Ascending aorta (tissue), 2 donors: ENCODE data around the gene MPI. TPM values are rescaled to one million over a fixed set of nuclear protein-coding genes. Genes with fewer than 3 reads are reported as not detected.

Experiments
- DNase-seq, 2 donors: peaks; one replicate each; pipeline ENCODE4 v3.0.0-alpha.2; 2019; ENCODE audit warnings: low spot score in 2 of 2
- H3K27ac ChIP-seq, 2 donors: fragments of 200-600 bp; sonication (generic); one replicate each; pipeline ENCODE4 v1.5.1; 2016 to 2017; ENCODE audit warnings: mild to moderate bottlenecking in 1 of 2
- H3K27me3 ChIP-seq: fragments of 200-600 bp; sonication (generic); one replicate; pipeline ENCODE4 v1.5.1; 2017
- H3K36me3 ChIP-seq, 2 donors: fragments of 200-600 bp; sonication (generic); one replicate each; pipeline ENCODE4 v1.5.1; 2016
- H3K4me1 ChIP-seq, 2 donors: fragments of 200-600 bp; sonication (generic); one replicate each; pipeline ENCODE4 v1.5.1; 2016 to 2017; ENCODE audit warnings: mild to moderate bottlenecking in 1 of 2
- H3K4me3 ChIP-seq, 2 donors: fragments of 200-600 bp; sonication (generic); one replicate each; pipeline ENCODE4 v1.5.1; 2016 to 2017; ENCODE audit warnings: mild to moderate bottlenecking in 1 of 2
- H3K9me3 ChIP-seq, 2 donors: fragments of 200-600 bp; sonication (generic); one replicate each; pipeline ENCODE4 v1.5.1; 2016
- intact Hi-C: fragments of 100-400 bp; cut with DNase I; formaldehyde crosslinking; loops from one replicate; pipeline ENCODE4 v1.15.1; 2023
- total RNA-seq: library from RNA; depleted of rRNA; stranded (reverse); fragments of >200 nt; gene quantifications from one replicate; pipeline ENCODE4 v1.1.0, GENCODE V29; 2016
- TF ChIP-seq, protein P1 (sequence below), 3 experiments: fragments of 200-600 bp in 2 of 3; fragments of 450-650 bp in 1 of 3; sonication (generic) in 2 of 3; IDR thresholded peaks; one replicate each; pipeline ENCODE4 v1.5.1; 2016 to 2019; ENCODE audit warnings: antibody characterized with exemption in 3 of 3, mild to moderate bottlenecking in 1 of 3, moderate library complexity in 1 of 3

Gene MPI
- total RNA-seq, 1 donor from 2014 or later = 118 TPM

DNA sequence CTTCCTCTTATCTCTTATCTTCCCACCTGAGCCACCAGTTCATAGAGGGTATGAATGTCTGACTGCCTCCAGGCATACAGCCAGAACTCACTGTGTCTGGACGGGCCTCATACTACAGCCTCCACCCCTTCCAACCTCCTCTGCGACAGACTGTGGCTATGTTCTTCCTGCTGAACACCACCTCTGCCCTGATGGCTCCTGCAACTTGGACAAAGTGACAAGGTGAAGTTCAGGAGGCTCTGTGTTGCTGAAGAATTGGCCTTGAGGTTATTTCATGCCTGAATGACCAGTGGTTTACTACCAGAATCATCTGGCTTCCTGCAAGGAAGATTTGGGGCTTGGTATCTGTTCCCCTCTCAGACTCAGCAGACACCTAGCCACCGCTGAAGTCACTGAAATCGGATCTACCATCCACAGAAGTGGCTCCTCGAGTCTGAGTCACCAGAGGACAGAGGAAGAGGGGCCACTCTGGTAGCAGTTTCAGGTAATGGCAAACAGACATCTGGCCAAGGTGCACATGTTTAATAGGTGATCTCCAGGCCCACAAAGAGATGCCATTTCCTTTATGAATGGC is 32.7 kb upstream of the MPI start:
- TF ChIP-seq, protein P1, sequence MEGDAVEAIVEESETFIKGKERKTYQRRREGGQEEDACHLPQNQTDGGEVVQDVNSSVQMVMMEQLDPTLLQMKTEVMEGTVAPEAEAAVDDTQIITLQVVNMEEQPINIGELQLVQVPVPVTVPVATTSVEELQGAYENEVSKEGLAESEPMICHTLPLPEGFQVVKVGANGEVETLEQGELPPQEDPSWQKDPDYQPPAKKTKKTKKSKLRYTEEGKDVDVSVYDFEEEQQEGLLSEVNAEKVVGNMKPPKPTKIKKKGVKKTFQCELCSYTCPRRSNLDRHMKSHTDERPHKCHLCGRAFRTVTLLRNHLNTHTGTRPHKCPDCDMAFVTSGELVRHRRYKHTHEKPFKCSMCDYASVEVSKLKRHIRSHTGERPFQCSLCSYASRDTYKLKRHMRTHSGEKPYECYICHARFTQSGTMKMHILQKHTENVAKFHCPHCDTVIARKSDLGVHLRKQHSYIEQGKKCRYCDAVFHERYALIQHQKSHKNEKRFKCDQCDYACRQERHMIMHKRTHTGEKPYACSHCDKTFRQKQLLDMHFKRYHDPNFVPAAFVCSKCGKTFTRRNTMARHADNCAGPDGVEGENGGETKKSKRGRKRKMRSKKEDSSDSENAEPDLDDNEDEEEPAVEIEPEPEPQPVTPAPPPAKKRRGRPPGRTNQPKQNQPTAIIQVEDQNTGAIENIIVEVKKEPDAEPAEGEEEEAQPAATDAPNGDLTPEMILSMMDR (IDR thresholded peaks at IDR 0.05) = no peak
- no peaks in the 10 kb centered on the region for H3K27me3 ChIP-seq
- H3K4me3 ChIP-seq = no peak overlapping the region
- DNase-seq = no peak
- no peaks in the 10 kb centered on the region for H3K9me3 ChIP-seq
- intact Hi-C loops = no loop called here
- no peak overlapping the region for H3K27ac ChIP-seq
- H3K4me1 ChIP-seq = peaks cover 0 to 5% of the 10 kb centered on the region in 2 donors
- peaks cover 21 to 23% of the 10 kb centered on the region in 2 donors for H3K36me3 ChIP-seq

DNA sequence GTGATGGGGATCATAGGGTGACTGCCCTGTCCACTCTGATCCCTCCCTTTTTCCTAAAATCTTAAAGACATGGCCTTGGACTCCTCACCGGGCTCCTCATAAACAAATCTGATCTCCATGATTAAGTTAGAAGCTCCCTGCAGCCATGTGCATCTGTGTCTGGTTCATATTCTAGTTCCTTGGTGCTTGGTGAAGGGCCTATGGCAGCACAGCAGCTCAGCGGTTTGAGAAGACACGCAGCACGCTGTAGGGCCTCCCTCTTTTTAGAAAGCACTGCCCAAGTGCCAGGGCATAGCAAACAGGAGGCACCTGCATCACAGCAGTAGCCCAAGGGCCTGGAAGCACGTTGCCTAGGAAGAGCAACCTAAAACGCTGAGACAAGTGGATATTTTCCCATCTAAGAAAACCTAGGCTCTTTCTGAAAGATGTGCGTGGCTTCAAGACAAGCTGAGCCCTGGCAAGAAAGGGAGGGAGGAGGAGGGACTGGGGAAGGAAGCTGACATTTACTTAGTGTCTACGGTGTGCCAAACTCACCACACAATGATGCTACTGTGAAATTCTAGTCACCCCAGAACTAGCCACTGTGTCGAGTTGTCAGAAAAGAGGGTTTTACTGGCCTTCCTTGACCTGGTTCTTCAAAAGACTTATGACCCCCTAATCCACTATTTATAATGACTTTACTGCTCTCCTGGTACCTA is 32.0 kb upstream of the MPI start:
- no peak for DNase-seq
- TF ChIP-seq, protein P1 (IDR thresholded peaks at IDR 0.05) = no peak
- no peaks in the 10 kb centered on the region for H3K9me3 ChIP-seq
- H3K27ac ChIP-seq = no peak overlapping the region
- H3K4me3 ChIP-seq = no peak overlapping the region
- intact Hi-C loops = no loop called here
- H3K36me3 ChIP-seq = peaks cover 14 to 16% of the 10 kb centered on the region in 2 donors
- no peaks in the 10 kb centered on the region for H3K27me3 ChIP-seq
- H3K4me1 ChIP-seq = peaks cover 0 to 5% of the 10 kb centered on the region in 2 donors

DNA sequence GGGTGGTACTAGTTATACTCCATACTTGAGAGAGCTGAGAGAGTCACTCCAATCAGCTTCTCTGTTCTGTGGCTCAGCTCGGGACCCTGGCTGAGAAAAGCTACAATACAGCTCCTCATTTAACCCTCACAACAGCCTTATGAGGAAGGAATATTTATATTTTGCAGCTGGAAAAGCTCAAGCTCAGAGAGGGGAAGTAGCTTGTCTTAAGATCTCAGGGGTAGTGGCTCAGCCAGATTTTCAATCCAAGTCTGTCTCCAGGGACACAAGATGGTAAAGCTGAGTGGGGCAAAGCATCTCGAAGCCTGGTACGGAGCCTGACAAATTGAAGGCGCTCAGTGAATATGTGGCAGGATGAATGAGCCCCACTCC is 31.5 kb upstream of the MPI start:
- no peak for DNase-seq

DNA sequence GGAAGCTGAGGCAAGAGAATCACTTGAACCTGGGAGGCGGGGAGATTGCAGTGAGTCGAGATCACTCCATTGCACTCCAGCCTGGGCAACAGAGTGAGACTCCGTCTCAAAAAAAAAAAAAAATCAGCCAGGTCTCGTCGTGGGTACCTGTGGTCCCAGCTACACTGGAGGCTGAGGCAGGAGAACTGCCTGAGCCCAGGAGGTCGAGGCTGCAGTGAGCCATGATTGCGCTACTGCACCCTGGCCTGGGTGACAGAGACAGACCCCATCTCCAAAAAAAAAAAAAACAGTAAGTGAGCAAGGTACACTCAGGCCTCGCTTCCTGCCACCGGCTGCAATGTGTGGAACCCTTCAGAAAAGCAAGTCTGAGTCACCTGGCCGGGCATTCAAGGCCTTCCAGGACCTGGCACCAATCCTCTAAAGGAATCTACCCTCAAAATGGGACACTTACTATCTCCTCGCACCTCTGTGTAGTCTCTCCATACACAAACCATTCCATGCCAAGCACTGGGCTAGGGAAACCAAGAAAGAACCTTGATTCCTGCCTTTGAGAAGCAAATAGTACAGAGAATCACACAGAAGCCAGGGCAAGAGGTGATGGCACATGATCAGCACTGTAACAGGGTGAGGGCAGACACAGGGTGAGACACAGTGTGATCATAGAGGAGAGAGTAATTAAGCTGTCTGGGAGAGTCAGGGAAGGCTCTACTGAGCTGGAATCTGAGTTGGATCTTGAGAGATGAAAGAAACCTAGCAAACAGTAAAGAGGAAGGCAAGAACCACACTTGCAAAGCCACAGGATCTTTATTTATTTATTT is 26.4 kb upstream of the MPI start:
- Histone ChIP-seq H3K4me1 (peaks cover 1 to 5% of the 10 kb centered on the region in 2 donors), H3K36me3 (peaks cover 3 to 5% of the 10 kb centered on the region in 2 donors), H3K27me3 (no peaks in the 10 kb centered on the region), H3K27ac (no peak overlapping the region), H3K9me3 (no peaks in the 10 kb centered on the region), H3K4me3 (no peak overlapping the region)
- intact Hi-C loops = no loop called here
- TF ChIP-seq, protein P1 (IDR thresholded peaks at IDR 0.05) = no peak
- no peak for DNase-seq

More for the DNA sequence above, 31.5 kb upstream of the MPI start:
- Histone ChIP-seq H3K27me3 (no peaks in the 10 kb centered on the region), H3K36me3 (peaks cover 9 to 11% of the 10 kb centered on the region in 2 donors), H3K9me3 (no peaks in the 10 kb centered on the region), H3K4me3 (no peak overlapping the region), H3K4me1 (peaks cover 0 to 5% of the 10 kb centered on the region in 2 donors), H3K27ac (no peak overlapping the region)
- TF ChIP-seq, protein P1 (IDR thresholded peaks at IDR 0.05) = no peak
- intact Hi-C loops = no loop called here

DNA sequence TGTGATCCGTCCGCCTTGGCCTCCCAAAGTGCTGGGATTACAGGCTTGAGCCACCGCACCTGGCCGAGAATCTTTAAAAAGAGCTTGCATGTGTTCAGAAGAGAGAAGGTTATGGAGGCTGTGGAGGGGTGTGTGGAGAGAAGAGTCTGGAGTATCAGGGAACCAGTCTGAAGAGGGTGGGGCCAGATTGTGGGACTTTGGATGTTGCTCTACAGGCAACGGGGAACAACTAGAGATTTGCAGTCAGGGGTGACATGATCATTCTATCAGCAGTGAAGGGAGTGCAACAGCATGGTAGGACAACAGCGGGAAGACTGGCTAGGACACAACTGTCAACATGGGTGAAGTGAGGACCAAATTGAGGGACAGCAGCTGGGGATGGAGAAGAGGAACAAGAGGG is 25.5 kb upstream of the MPI start:
- Histone ChIP-seq H3K27ac (no peak overlapping the region), H3K27me3 (no peaks in the 10 kb centered on the region), H3K4me3 (no peak overlapping the region), H3K4me1 (peaks cover 3 to 11% of the 10 kb centered on the region in 2 donors), H3K36me3 (peaks cover 3 to 5% of the 10 kb centered on the region in 2 donors), H3K9me3 (no peaks in the 10 kb centered on the region)
- intact Hi-C loops = no loop called here
- TF ChIP-seq, protein P1 (IDR thresholded peaks at IDR 0.05) = no peak
- DNase-seq = no peak
